NCI-H146 treated with DMSO at 0.1 percent for 48 hours (cell line): ENCODE data around the gene ESCO1.
"Not testable (repeated sequence)": the region's sequence is repeated elsewhere in the genome, so short reads cannot be mapped to it uniquely, and the experiment has no call there.

ENCODE experiments used
- DNase-seq: peaks from one replicate; lab custom pipeline; 2025; ENCODE audit not compliant: unreplicated experiment; lab: John Stamatoyannopoulos, UW

ESCO1 gene

GRCh38 chr18:21592361-21592760 is 8.1 kb downstream of the ESCO1 start:
- not testable (repeated sequence) for DNase-seq

- no peak for DNase-seq
Measured at GRCh38 chr18:21584391-21584790, 16.1 kb downstream of the ESCO1 start.

DNA sequence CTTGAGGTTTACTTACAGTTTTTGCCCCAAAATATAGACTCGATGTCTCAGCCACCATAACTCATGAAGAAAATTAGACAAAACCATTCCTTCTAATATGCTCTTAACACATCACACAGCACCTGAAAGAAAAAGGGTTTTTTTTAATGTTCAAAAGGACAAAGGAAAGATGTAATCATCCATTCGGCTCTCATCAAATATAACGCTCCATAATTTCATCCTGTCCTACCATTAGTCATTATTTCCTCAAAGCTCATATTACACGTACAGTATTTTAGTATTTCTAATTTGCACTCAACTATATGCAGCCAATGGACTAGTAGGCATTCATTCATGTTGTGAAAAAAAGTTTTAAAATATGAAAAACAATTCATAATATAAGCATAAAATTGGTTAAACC is 24.8 kb downstream of the ESCO1 start:
- peak; percentile 20 for DNase-seq

DNA sequence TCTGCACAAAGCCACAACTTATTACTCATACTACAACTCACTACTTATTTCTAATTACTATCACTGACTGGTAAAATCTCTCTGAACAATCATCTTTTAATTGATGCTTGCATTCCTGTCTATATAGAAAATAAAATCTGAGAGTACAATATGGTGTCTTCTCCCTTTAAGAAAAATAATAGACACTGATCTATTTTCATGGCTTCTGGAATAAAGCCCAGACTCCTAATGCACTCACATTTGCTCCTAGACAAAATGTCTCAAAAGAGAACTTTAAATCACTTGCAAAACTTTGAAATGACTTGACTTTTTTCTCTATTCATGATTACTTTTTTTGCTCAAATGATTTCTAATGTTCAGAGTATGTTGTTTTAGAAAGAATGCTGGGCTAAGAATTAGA is 28.7 kb downstream of the ESCO1 start:
- DNase-seq, result no peak

DNA sequence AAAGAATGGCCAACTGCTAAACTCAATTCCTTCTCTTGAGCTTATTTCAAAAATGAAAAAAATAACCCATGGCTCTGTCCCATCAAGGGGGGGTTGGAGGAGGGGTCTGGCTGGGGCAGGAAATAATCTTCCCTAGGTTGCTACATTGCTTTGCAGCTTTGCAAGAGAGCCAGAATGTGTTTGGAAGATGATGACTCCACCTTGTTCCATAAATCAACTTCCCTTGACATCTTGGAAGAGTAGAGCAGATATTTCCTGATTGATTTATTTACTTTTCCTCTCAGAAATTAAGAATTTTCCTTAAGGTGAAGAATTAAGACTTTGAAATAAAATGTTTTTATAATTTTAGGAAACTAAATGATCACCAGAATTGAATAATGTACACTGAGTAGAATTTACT is 41.3 kb downstream of the ESCO1 start:
- DNase-seq, result no peak

- DNase-seq, result no peak
Measured at GRCh38 chr18:21557607-21558253, 42.8 kb downstream of the ESCO1 start.

DNA sequence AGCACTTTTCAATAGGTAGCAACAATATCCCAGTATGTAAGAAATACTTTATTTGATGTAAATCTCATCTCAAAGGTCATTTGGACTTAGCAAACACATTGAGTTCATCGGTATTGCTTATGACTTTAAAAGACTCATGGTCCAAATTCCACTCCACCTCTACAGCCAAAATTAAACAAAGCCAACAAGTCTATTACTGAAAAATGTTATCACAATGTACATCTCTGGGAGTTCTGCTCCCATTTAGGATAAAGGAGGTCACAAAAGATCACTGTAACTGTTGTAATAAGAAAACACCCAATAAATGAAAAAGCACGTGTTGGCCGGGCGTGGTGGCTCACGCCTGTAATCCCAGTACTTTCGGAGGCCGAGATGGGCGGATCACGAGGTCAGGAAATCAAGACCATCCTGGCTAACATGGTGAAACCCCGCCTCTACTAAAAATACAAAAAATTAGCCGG is 50.0 kb downstream of the ESCO1 start:
- DNase-seq, result no peak

- no peak for DNase-seq
Measured at GRCh38 chr18:21548647-21549046, 51.9 kb downstream of the ESCO1 start.

DNA sequence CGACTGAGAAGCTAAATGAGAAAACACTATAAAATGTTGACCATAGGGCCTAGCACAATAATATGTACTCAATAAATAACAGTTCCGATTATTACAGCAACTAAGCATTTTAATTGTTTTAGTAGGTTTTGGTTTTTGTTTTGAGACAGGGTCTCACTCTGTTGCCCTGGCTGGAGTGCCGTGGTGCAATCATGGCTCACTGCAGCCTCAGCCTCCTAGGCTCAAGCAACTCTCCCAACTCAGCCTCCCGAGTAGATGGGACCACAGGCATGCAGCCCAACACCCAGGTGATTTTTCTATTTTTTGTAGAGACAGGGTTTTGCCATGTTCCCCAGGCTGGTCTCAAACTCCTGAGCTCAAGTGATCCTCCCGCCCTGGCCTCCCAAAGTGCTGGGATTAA is 54.1 kb downstream of the ESCO1 start:
- no peak for DNase-seq

DNA sequence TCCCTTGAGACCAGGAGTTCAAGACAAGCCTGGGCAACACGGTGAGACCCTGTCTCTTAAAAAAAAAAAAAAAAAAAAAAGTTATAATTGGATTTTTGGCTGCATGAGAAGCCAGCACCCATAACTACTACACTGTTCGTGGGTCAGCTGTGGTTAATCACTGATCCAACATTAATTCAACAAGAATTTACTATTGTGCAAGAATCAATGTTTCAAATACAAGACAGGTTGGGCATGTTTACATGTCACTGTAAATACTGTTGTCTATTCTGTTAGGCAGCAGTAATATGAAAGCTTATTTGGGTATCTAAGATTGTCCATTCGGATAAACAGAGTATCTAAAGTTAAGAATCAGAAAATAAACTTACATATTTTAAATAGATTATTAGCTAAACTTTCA is 62.3 kb downstream of the ESCO1 start:
- DNase-seq, result no peak

- no peak for DNase-seq
Measured at GRCh38 chr18:21534327-21534726, 66.2 kb downstream of the ESCO1 start.

GRCh38 chr18:21526463-21526862 is 74.0 kb downstream of the ESCO1 start:
- no peak for DNase-seq

DNA sequence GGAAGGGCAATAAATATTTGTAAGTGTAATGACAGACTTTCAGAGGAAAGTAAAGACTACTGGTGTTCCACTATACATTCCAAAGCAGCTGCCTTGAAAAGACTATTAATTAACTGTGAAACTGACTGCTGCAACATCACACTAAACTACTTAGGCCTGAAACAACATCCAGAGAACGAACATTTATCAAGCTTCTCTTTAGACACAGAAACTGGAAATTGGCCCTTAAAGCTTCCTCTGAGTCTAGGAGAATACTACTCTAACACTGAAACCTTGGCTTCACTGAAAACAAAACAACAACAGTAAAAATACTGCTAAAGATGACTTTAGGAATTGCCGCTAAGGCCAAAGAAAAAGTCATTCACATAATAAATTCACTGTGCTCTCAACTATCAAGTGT is 74.6 kb downstream of the ESCO1 start:
- DNase-seq, result no peak

GRCh38 chr18:21522530-21522929 is 78.0 kb downstream of the ESCO1 start:
- DNase-seq, result no peak

DNA sequence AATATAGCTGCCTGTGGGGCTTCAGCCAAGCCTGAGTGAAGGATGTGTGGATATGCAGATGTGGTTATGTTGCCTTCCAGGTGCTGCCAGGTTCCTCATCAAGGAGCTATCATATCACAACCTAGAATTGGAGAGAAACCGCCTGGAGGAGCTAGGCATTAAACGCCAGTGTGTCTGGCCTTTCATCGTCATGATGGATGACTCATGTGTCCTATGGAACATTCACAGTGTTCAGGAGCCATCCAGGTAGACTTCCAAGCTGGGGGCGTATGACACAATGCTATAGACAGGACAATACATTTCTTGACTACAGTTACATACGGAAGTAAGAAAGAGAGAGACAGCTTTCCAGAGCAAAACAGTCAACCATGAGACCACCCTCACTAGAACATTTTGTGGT is 86.8 kb downstream of the ESCO1 start:
- DNase-seq, result no peak

DNA sequence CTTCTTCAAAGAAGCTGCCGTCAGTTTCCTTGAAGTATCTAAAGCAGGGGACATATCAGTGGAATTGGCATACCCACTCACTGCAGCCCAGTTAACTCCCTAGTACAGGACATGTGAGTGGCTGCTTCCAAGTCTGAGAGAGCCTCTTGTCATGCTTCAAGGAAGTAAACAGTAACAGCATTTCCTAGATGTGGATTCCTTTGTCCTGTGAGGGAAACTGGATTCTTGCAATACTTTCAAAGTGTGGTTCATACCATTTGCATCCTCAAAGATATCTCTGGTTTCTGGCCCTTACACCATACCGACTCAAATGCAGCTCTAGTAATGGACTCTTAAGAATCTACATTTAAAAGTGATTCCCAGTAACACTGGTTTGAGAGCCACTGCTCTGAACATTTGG is 87.2 kb downstream of the ESCO1 start:
- no peak for DNase-seq

- DNase-seq, result no peak
Measured at GRCh38 chr18:21509062-21509461, 91.4 kb downstream of the ESCO1 start.

DNA sequence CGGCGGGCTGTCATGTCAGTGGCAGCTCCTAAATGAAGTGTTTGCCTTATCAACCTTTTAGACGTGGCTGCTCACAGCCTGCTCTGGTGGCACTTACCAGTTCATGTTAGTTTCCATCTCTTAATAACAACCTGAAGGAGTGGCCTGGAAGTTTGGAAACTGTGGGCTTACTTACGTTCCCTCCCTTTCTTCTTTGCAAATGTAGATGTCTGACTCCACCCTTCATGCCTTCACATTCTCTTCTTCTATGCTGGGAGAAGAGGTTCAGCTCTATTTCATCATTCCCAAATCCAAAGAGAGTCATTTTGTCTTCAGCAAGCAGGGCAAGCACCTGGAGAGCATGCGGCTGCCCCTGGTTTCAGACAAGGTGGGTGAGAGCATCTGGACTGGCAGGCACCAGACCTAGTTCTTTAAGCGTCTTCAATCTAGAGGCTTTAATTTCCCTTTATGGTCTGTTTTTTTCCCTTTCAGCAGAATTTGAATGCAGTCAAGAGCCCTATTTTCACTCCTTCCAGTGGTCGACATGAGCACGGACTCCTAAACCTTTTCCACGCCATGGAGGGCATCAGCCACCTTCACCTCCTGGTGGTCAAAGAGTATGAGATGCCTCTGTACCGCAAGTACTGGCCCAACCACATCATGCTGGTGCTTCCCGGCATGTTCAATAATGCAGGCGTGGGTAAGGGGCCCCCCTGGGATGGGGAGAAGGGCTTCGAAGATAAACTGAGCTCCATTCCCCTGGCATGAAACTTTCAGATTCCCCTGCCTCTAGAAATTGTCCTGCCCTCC is 92.4 kb downstream of the ESCO1 start:
- DNase-seq, result no peak

DNA sequence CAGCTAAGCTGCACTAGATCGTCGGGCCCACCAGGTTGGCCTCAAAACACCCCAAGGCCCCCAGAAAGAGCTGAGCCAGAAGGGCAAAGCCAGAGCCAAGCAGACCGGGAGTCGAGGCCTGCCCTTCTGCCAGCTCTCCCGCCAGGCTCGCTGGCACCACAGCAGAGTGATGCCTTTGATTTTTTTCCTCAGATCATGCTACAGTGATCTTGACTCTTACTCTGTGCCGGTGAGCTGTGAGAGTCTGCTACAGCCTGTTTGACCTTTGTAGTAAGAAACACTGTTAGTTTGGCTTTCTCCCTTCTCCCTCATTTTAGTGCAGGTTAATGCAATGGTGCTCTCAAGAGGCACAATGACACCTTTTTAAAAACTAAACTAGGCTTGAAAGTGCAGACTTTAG is 97.8 kb downstream of the ESCO1 start:
- DNase-seq, result no peak

DNA sequence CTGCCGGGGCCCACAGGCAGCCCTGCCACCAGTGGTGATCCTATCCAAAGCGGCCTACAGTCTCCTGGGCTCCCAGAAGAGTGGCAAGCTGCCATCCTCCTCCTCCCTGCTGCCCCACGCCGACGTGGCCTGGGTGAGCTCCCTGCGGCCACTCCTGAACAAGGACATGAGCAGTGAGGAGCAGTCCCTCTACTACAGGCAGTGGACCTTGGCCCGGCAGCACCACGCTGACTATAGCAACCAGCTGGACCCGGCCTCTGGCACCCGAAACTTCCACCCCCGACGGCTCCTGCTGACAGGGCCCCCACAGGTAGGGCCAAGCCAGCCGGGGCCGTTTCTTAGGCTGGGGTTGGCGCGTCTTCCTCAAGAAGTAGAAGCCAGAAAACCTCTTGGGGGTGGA is 100.5 kb downstream of the ESCO1 start:
- no peak for DNase-seq

DNA sequence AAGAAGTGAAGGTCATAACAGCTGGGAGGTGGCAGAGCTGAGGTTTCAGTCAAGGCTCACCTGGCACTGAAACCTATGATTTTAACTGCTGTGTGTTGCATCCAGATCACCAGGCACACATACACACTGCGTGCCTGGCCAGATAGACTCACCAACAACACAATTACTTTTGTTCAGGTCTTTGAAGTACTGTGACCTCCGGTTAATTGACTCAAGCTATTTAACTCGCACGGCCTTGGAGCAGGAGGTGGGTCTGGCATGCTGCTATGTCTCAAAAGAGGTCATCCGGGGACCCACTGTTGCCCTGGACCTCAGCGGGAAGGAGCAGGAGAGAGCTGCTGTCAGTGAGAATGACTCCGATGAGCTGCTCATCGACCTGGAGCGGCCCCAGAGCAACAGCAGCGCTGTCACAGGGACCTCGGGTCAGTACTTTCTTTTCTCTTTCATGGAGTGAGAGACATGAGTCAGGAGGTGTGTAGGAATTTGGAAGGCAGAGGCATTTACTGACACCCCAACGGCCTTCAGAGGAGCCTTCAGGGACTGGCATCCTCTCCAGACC is 104.1 kb downstream of the ESCO1 start:
- no peak for DNase-seq

- DNase-seq, result no peak
Measured at GRCh38 chr18:21490748-21491147, 109.8 kb downstream of the ESCO1 start.
